ENCODE results near the gene ACAN.

DNA sequence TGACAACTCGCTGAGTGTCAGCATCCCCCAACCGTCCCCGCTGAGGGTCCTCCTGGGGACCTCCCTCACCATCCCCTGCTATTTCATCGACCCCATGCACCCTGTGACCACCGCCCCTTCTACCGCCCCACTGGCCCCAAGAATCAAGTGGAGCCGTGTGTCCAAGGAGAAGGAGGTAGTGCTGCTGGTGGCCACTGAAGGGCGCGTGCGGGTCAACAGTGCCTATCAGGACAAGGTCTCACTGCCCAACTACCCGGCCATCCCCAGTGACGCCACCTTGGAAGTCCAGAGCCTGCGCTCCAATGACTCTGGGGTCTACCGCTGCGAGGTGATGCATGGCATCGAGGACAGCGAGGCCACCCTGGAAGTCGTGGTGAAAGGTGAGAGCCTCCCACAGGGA is 35.4 kb downstream of the ACAN start:
- TF ChIP-seq, protein P1, sequence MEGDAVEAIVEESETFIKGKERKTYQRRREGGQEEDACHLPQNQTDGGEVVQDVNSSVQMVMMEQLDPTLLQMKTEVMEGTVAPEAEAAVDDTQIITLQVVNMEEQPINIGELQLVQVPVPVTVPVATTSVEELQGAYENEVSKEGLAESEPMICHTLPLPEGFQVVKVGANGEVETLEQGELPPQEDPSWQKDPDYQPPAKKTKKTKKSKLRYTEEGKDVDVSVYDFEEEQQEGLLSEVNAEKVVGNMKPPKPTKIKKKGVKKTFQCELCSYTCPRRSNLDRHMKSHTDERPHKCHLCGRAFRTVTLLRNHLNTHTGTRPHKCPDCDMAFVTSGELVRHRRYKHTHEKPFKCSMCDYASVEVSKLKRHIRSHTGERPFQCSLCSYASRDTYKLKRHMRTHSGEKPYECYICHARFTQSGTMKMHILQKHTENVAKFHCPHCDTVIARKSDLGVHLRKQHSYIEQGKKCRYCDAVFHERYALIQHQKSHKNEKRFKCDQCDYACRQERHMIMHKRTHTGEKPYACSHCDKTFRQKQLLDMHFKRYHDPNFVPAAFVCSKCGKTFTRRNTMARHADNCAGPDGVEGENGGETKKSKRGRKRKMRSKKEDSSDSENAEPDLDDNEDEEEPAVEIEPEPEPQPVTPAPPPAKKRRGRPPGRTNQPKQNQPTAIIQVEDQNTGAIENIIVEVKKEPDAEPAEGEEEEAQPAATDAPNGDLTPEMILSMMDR (conservative IDR thresholded peaks at IDR 0.05 in 1 of 2, IDR thresholded peaks at IDR 0.05 in 1 of 2; ENCODE audit: extremely low read depth in 1 of 2, insufficient read depth in 1 of 2, low read depth in 1 of 2, low read length in 2 of 2): no peak
- TF ChIP-seq EZH2 (IDR thresholded peaks at IDR 0.05; ENCODE audit: borderline replicate concordance, low read length): no peak
